HUES48 (cell line): ENCODE results near the gene PBLD.
"Not testable (repeated sequence)": the region's sequence is repeated elsewhere in the genome, so short reads cannot be mapped to it uniquely, and the experiment has no call there.

Source experiments
- H3K27ac ChIP-seq: one replicate; pipeline ENCODE4 v1.7.0; 2013; ENCODE audit warnings: low read depth, low read length, inconsistent platforms
- H3K27me3 ChIP-seq: 2 replicates; pipeline ENCODE4 v1.6.1; 2013; ENCODE audit warnings: mild to moderate bottlenecking, low read length; ENCODE audit not compliant: control insufficient read depth, insufficient read depth
- H3K36me3 ChIP-seq: 2 replicates; pipeline ENCODE4 v1.6.1; 2013; ENCODE audit warnings: low read length; ENCODE audit not compliant: control insufficient read depth, insufficient read depth
- H3K4me1 ChIP-seq: 2 replicates; pipeline ENCODE4 v1.6.1; 2013; ENCODE audit warnings: mild to moderate bottlenecking, low read length; ENCODE audit not compliant: control insufficient read depth, insufficient read depth
- H3K4me3 ChIP-seq: 2 replicates; pipeline ENCODE4 v1.5.1; 2013; ENCODE audit warnings: mild to moderate bottlenecking, low read depth, low read length
- H3K9ac ChIP-seq: 2 replicates; pipeline ENCODE4 v1.6.1; 2013; ENCODE audit warnings: mild to moderate bottlenecking, low read depth, low read length, moderate library complexity
- H3K9me3 ChIP-seq: 2 replicates; pipeline ENCODE4 v1.6.1; 2013; ENCODE audit warnings: low read length; ENCODE audit not compliant: control insufficient read depth, insufficient read depth

PBLD gene

DNA sequence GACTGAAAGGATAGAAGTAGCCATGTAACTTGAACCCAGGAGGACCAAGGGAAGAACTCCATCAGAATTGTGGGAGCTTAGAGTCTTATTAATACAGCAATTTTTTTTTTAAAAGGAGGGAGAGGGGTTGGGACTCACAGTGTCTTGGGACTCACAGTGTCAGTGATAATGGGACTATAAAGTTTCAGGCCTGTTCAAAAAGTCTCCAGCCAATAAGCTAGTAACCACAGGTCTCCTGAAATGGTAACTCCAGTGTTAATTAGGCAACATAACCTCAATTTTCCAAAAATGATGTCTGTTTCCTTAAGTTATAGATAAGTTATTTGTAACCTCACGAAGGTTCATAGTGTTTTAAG lies 3.2 kb downstream of the PBLD start:
- Histone ChIP-seq H3K9ac (no peak overlapping the region), H3K27me3 (no peaks in the 10 kb centered on the region), H3K27ac (no peak overlapping the region), H3K9me3 (no peaks in the 10 kb centered on the region), H3K4me3 (no peak overlapping the region), H3K4me1 (peaks cover 19% of the 10 kb centered on the region), H3K36me3 (0 out of 2 replicates have a peak, but pooled peaks cover 4% of the 10 kb centered on the region)

- Histone ChIP-seq H3K9ac (peak overlapping the region; percentile 57; the same call in 1 of the 2 replicates), H3K4me3 (no peak overlapping the region), H3K9me3 (no peaks in the 10 kb centered on the region), H3K27ac (peak overlapping the region; percentile 75), H3K36me3 (no peaks in the 10 kb centered on the region), H3K4me1 (peaks cover 16% of the 10 kb centered on the region), H3K27me3 (no peaks in the 10 kb centered on the region)
These were observed 4.6 kb downstream of the PBLD start for GRCh38 chr10:68327889-68328786.

DNA sequence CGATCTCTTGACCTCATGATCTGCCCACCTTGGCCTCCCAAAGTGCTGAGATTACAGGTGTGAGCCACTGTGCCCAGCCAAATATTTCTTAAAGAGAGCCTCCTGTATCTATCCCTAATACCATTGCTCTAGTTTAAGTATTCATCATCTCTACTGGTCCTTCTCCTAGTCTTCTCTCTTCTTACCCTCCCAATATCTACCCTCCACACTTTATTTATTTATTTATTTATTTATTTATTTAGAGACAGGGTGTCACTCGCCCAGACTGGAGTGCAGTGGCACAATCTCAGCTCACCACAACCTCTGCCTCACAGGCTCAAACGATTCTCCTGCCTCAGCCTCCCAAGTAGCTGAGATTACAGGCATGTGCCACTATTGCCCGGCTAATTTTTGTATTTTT lies 8.3 kb downstream of the PBLD start:
- not testable (repeated sequence) for H3K4me1 ChIP-seq, H3K36me3 ChIP-seq, H3K27ac ChIP-seq, H3K9ac ChIP-seq, H3K9me3 ChIP-seq, H3K27me3 ChIP-seq, H3K4me3 ChIP-seq

DNA sequence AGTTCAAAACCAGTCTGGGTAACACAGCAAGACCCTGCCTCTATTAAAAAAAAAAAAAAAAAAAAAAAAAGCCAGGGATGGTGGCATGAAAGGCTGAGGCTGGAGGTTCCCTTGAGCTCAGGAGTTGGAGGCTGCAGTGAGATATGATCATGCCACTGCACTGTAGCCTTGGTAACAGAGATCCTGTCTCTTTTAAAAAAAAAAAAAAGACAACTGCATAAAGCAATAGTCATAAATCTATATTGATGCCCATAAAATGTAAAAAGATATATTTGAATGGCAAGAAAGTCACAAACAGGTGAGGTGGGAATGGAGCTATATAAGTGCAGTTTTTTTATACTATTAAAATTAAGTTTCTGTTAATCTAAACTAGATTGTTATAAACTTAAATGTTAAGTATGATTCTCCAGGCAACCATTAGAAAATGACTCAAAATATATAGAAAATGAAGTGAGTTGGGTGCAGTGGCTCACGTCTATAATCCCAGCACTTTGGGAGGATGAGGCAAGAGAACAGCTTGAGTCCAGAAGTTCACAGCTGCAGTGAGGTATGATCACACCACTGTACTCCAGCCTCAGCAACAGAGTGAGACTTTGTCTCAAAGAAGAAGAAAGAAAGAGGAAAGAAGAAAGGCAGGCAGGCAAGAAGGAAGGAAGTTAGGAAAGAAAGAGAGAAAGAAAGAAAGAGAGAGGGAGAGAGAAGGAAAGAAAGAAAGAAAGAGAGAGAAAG lies 14.2 kb downstream of the PBLD start:
- H3K27ac ChIP-seq = no peak overlapping the region
- H3K27me3 ChIP-seq = no peaks in the 10 kb centered on the region
- no peaks in the 10 kb centered on the region for H3K4me1 ChIP-seq
- no peaks in the 10 kb centered on the region for H3K36me3 ChIP-seq
- peaks cover 11% of the 10 kb centered on the region for H3K9me3 ChIP-seq
- no peak overlapping the region for H3K9ac ChIP-seq
- H3K4me3 ChIP-seq = no peak overlapping the region

DNA sequence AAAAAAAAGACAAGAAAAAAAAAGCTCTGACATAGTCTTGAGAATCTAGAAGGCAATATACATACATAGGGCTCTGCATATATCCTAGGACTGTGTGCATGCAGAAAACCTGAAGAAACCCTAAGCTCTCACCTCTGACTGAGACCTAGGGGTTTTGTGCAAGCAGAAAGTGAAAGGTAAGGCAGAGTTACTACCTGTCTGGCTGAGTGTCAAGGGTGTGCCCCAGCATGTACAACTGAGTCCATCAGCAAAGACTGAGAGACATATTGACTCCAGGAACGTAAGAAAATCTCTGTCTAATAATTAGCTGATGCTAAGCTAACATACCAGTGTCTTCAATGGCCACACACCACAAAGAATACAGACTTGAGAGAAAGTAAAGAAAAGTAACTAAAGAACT lies 17.1 kb downstream of the PBLD start:
- H3K4me1 ChIP-seq = no peaks in the 10 kb centered on the region
- H3K9ac ChIP-seq = no peak overlapping the region
- H3K27me3 ChIP-seq = no peaks in the 10 kb centered on the region
- H3K4me3 ChIP-seq = no peak overlapping the region
- no peaks in the 10 kb centered on the region for H3K36me3 ChIP-seq
- H3K9me3 ChIP-seq = peaks cover 11% of the 10 kb centered on the region
- no peak overlapping the region for H3K27ac ChIP-seq

DNA sequence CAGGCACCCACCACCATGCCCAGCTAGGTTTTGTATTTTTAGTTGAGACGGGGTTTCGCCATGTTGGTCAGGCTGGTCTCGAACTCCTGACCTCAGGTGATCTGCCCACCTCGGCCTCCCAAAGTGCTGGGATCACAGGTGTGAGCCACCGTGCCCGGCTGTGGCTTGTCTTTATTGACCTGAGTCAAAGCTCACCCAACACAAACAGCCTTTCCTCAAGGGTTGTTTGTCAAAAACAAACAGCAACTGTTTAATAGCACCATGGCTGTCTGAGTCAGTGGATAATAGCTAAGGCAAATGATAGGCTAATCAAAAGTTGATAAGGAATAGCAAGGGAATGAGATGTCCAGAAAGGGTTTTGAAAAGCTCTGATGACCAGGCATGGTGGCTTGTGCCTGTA lies 17.8 kb downstream of the PBLD start:
- not testable (repeated sequence) for H3K4me1 ChIP-seq, H3K9ac ChIP-seq, H3K36me3 ChIP-seq, H3K4me3 ChIP-seq, H3K27me3 ChIP-seq, H3K27ac ChIP-seq
- peaks cover 11% of the 10 kb centered on the region for H3K9me3 ChIP-seq

DNA sequence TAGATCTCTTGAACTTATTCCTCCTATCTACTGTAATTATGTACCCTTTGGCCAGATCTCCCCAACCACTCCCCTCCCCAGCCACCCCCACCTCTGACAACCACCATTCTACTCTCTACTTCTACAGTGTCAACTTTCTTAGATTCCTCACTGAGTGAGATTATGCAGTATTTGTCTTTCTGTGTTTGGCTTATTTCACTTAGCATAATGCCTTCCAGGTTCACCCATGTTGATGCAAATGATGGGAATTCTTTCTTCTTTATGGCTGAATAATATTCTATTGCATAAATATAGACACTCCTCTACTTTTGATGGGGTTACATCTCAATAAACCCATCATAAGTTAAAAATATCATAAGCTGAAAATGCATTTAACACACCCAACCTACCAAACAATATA lies 22.2 kb downstream of the PBLD start:
- 0 out of 2 replicates have a peak, but pooled peaks cover 6% of the 10 kb centered on the region for H3K4me1 ChIP-seq
- no peak overlapping the region for H3K9ac ChIP-seq
- no peaks in the 10 kb centered on the region for H3K9me3 ChIP-seq
- no peak overlapping the region for H3K4me3 ChIP-seq
- no peaks in the 10 kb centered on the region for H3K36me3 ChIP-seq
- H3K27ac ChIP-seq = no peak overlapping the region
- no peaks in the 10 kb centered on the region for H3K27me3 ChIP-seq

DNA sequence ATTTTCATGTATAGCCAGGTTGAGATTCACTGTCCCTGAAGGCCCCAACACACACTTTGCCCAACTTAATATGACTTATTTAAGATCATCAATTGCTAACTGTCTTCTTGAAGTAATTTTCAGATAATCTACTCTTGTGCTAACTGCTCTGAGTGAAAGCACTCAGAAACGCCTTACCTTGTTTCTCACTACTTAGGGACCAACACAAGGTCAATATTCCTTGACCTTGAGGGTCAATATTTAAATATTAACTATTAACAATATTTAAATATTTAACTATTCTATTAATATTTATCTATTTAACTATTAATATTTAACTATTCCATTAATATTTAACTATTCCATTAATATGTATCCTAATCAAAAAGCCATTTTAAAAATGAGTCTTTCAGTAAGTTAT lies 26.9 kb downstream of the PBLD start:
- Histone ChIP-seq H3K27me3 (no peaks in the 10 kb centered on the region), H3K9ac (no peak overlapping the region), H3K9me3 (no peaks in the 10 kb centered on the region), H3K4me3 (no peak overlapping the region), H3K27ac (no peak overlapping the region), H3K4me1 (0 out of 2 replicates have a peak, but pooled peaks cover 6% of the 10 kb centered on the region), H3K36me3 (no peaks in the 10 kb centered on the region)

DNA sequence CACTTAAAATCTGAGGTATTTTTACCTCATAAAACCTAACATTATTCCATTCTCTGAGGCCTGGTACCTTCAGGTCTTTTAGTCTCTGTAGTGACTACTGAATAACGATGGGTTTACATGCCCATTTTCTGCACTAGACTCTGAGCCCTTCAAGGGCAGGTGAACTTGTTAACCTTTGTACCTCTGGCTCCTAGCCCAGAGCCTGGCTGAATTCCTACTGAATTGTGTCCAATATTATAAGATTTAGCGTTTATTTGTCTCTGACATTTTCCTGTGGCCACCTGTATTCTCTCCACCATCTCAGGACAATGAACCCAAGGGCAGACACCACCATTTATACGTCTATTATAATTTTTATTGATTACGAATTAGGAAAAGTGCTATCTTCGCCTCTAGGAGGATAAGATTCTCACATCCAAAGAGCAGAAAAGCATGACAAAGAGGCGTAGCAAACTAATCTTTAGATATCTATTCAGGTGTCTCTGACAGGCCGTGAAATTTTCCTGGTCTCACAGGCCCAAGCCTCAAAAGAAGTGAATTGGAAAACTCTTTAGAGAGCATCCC lies 28.8 kb downstream of the PBLD start:
- no peak overlapping the region for H3K27ac ChIP-seq
- H3K4me3 ChIP-seq = no peak overlapping the region
- no peak overlapping the region for H3K9ac ChIP-seq
- H3K9me3 ChIP-seq = no peaks in the 10 kb centered on the region
- 0 out of 2 replicates have a peak, but pooled peaks cover 6% of the 10 kb centered on the region for H3K4me1 ChIP-seq
- H3K36me3 ChIP-seq = no peaks in the 10 kb centered on the region
- no peaks in the 10 kb centered on the region for H3K27me3 ChIP-seq

- H3K9me3 ChIP-seq = no peaks in the 10 kb centered on the region
These were observed 29.9 kb downstream of the PBLD start for GRCh38 chr10:68302871-68303270.

GRCh38 chr10:68302503-68302823 lies 30.3 kb downstream of the PBLD start:
- 0 out of 2 replicates have a peak, but pooled peaks cover 6% of the 10 kb centered on the region for H3K4me1 ChIP-seq
- H3K27ac ChIP-seq = no peak overlapping the region
- H3K9me3 ChIP-seq = no peaks in the 10 kb centered on the region
- no peaks in the 10 kb centered on the region for H3K27me3 ChIP-seq
- H3K9ac ChIP-seq = no peak overlapping the region
- H3K4me3 ChIP-seq = no peak overlapping the region
- H3K36me3 ChIP-seq = no peaks in the 10 kb centered on the region

More at GRCh38 chr10:68302871-68303270, 29.9 kb downstream of the PBLD start:
- Histone ChIP-seq H3K27me3 (no peaks in the 10 kb centered on the region), H3K9ac (no peak overlapping the region), H3K27ac (no peak overlapping the region), H3K36me3 (no peaks in the 10 kb centered on the region), H3K4me1 (0 out of 2 replicates have a peak, but pooled peaks cover 6% of the 10 kb centered on the region), H3K4me3 (no peak overlapping the region)
